Activated T-cell treated with anti-CD3 and anti-CD28 coated beads for 4 hours (primary cell): Measurements from ENCODE around the gene SPDYE3.
"Not testable (repeated sequence)": the region's sequence is repeated elsewhere in the genome, so short reads cannot be mapped to it uniquely, and the experiment has no call there.

ENCODE experiments used
- DNase-seq: peaks from one replicate; pipeline ENCODE4 v3.0.0-alpha.2; 2020

The SPDYE3 gene

GRCh38 chr7:100352984-100353684 is 45.6 kb downstream of the SPDYE3 start:
- no peak for DNase-seq

GRCh38 chr7:100353685-100354330 is 46.3 kb downstream of the SPDYE3 start:
- DNase-seq: peak; percentile 33

GRCh38 chr7:100356416-100357068 is 49.0 kb downstream of the SPDYE3 start:
- no peak for DNase-seq

GRCh38 chr7:100357131-100357561 is 49.6 kb downstream of the SPDYE3 start:
- DNase-seq: no peak

- DNase-seq: no peak
These were observed 50.7 kb downstream of the SPDYE3 start, which contains the start of gene PILRB for GRCh38 chr7:100358027-100358856. TSS of gene PILRB (plus strand) at chr7:100358117. CDS start at chr7:100358303, 186 bp downstream.

- DNase-seq: no peak
These were observed 51.3 kb downstream of the SPDYE3 start for GRCh38 chr7:100358857-100359212.

GRCh38 chr7:100360135-100360854 is 52.8 kb downstream of the SPDYE3 start:
- no peak for DNase-seq

GRCh38 chr7:100363098-100363497 is 55.6 kb downstream of the SPDYE3 start:
- DNase-seq: no peak

- not testable (repeated sequence) for DNase-seq
These were observed 56.3 kb downstream of the SPDYE3 start for GRCh38 chr7:100363797-100364196.

- no peak for DNase-seq
These were observed 57.0 kb downstream of the SPDYE3 start for GRCh38 chr7:100364480-100364879.

GRCh38 chr7:100365998-100366367 is 58.5 kb downstream of the SPDYE3 start:
- DNase-seq: not testable (repeated sequence)

- DNase-seq: no peak
These were observed 59.1 kb downstream of the SPDYE3 start for GRCh38 chr7:100366411-100367250.

- DNase-seq: no peak
These were observed 59.7 kb downstream of the SPDYE3 start for GRCh38 chr7:100367251-100367620.

- no peak for DNase-seq
These were observed 60.4 kb downstream of the SPDYE3 start for GRCh38 chr7:100367676-100368613.

GRCh38 chr7:100369105-100369504 is 61.6 kb downstream of the SPDYE3 start:
- DNase-seq: no peak

GRCh38 chr7:100370303-100370702 is 62.8 kb downstream of the SPDYE3 start:
- DNase-seq: no peak

GRCh38 chr7:100370746-100371145 is 63.2 kb downstream of the SPDYE3 start:
- no peak for DNase-seq

- DNase-seq: no peak
These were observed 64.2 kb downstream of the SPDYE3 start for GRCh38 chr7:100371561-100372171.
